UCSD-AML1 (cell line): ENCODE results near the gene LRRC74B.
"Not testable (repeated sequence)": the region's sequence is repeated elsewhere in the genome, so short reads cannot be mapped to it uniquely, and the experiment has no call there.

Experiments used
- DNase-seq: peaks from one replicate; lab custom pipeline; 2025; ENCODE audit not compliant: unreplicated experiment; lab: John Stamatoyannopoulos, UW

LRRC74B gene

DNA sequence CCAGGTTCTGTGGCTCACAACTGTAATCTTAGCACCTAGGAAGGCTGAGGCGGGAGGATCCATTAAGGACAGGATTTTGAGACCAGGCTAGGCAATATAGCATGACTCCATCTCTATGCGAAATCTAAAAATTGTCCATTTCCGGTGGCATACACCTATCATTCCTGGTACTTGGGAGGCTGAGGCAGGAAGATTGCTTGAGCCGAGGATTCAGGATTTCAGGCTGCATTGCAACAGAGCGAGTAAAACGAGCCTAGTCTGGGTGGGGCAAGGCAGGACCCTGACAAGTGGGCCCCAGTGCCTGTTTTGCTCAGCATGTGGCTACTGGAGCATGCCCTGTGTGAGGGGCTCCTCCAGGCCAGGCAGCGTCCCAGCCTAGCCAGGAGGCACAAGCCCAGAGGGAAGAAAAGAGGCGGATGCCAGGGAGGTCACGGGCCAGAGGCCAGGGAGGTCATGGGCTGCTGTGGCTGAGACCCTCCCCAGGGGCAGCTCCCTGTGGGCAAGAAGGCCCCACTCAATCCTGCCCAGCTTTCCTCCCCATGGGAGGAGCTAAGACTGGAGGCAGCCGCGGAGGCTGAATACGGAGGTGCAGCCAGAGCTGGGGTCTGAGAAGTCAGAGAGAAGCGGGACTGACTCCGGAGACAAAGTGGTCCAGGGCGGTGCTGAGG, 8.4 kb downstream of the LRRC74B start:
- no peak for DNase-seq

DNA sequence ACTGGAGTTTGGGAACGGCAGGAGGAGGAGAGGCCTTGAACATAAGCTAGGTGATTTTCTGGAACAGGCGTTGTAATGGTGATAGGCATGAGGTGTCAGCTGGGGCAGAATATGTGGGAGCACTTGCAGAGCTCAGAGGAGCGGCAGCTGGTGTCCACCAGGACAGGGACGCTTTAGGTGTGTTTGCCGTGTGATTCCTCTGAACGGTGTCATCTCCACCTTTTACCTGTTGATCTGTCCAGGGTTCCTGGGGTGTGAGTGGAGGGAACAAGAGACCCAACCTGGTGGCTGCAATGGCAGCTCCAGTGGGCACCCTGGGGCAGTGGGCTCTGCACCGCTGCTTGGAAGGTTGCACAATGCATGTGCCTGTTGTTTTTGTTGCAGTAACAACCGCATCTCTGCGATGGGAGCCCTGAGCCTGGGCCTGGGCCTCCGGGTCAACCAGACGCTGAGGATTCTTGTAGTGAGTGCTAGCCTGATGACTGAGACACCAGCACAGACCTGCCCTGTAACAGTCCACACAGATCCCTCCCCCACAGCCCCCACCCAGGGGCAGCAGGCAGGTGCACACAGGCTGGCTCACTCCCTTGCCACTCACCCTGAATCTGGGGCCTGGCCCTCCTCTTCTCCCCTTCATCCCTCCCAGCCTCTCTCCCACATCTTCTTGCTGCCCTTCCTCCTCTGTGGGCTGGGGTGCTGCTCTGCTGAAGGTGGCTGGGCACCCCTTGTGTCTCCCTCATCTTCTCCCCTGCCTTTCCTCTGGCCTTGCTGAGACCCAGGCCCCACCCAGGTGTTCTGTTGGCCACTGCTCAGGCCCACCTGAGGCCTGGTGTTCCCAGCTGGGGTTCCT, 9.2 kb downstream of the LRRC74B start:
- no peak for DNase-seq

DNA sequence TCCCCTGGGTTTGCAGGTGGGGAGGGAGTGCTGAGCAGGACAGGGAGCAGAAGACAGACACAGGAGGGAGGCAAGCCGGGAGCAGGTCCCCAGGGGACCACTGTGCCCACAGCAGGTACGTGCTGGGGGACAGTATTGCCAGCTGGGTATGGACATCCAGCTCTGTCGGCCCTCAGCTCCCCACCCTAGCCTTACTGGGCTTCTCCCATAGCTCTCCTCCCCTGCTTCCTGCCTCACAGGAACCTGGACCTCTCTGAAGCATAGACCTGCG, 9.8 kb downstream of the LRRC74B start:
- DNase-seq, result no peak

DNA sequence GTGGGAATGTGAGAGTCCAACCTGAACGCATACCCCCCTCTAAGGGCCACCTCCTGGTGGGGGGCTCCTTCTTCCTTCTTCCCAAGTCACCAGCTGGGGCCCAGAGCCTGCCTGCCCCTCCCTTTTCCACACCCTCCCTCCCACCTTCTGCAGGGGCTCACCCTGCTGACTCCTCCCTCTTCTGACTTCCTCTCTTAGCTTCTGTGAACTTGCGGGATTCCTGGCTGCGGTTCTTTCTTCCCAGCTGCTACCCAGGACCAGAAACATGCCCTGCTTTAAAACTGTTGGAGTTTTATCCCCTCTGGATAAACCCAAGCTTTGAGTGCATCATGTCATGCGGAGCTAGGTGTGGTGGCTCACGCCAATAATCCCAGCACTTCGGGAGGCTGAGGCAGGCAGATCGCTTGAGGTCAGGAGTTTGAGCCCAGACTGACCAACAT, 10.2 kb downstream of the LRRC74B start:
- DNase-seq, result peak; percentile 35

DNA sequence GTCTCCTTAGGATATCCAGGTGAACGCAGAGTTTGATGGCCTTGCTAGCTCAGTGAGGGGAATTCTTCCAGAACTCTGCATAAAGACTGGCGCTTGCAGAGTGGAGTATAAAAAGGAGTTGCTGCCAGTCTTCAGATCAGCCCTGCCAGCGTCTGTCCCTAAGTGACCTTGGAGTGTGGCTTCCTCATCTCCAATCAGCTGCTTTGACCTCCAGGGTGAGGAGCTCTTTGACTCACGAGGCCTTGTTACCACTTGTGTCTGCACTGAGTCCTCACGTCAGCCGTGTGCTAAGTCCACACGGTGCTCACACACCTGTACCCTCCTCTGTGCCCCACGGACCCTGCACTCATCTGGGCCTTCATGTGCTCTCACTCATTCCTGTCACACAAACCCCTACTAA, 14.6 kb downstream of the LRRC74B start:
- DNase-seq, result not testable (repeated sequence)

DNA sequence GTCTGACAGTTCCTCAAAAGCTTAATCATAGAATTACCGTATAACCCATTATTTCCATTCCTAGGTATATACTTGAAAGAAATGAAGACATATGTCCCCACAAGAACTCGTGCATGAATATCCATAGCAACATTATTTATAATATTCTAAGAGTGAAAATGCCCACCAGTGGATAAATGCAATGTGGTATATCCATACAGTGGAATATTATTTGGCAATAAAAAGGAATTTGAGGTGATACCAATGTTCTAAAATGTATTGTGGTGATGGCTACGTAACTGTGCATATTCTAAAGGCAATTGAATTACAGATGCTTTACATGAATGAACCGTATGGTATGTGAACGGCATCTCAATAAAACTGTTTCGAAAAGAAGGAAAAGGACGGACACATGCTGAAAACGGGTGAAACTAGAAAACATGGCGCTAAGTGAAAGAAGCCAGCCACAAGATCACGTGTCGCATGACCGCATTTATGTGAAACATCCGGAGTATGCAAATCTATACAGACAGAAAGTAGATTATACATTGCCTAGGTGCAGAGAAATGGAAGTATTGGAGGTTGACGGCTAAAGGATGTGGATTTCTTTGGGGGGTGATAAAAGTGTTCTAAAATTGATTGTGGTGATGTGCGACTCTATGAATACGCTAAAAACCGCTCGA, 16.0 kb downstream of the LRRC74B start:
- DNase-seq, result not testable (repeated sequence)

DNA sequence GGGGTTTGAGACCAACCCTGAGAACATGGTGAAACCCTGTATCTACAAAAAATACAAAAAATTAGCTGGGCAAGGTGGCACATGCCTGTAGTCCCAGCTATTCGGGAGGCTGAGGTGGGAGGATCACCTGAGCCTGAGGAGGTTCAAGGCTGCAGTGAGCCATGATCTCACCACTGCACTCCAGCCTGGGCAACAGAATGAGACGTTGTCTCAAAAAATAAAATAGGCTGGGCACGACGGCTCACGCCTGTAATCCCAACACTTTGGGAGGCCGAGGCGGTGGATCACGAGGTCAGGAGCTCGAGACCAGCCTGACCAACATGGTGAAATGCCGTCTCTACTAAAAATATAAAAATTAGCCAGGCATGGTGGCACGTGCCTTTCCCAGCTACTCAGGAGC, 18.7 kb downstream of the LRRC74B start:
- not testable (repeated sequence) for DNase-seq

DNA sequence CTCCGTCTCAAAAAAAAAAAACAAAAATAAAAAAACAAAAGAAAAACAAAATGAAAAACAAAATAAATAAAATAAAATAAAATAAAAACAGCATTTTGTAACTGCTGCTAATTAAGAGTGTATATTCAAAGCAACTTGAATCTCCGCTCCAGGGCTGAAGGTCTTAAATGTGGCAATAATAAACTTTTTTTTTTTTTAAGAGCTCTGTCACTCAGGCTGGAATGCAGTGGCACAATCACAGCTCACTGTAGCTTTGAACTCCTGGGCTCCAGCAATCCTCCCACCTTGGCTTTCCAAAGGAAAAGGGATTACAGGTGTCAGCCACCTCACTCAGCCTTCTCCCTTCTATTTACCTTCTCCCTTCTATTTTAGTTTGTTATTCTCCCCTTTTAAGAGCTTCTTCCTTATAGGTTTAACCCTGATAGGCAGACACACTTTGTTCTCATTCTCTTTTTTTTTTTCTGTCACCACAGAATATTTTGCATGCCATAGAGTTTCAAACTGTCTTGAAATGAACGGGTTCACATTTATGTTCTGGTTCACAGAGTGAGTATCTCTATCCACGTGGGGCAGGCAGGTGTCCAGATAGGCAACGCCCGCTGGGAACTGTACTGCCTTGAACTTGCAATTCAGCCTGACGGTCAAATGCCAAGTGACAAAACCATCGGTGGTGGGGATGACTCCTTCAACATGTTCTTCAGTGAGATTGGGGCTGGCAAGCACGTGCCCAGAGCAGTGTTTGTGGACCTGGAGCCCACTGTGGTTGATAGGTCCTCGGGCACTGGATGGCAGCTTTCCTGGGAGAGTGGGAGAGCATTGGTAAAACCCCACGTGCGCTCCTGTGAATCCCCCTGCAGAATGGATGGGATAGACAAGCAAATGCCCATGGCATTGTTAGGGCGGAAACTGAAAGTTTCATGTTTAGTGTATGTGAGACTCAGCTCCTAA, 19.4 kb downstream of the LRRC74B start:
- DNase-seq, result no peak

DNA sequence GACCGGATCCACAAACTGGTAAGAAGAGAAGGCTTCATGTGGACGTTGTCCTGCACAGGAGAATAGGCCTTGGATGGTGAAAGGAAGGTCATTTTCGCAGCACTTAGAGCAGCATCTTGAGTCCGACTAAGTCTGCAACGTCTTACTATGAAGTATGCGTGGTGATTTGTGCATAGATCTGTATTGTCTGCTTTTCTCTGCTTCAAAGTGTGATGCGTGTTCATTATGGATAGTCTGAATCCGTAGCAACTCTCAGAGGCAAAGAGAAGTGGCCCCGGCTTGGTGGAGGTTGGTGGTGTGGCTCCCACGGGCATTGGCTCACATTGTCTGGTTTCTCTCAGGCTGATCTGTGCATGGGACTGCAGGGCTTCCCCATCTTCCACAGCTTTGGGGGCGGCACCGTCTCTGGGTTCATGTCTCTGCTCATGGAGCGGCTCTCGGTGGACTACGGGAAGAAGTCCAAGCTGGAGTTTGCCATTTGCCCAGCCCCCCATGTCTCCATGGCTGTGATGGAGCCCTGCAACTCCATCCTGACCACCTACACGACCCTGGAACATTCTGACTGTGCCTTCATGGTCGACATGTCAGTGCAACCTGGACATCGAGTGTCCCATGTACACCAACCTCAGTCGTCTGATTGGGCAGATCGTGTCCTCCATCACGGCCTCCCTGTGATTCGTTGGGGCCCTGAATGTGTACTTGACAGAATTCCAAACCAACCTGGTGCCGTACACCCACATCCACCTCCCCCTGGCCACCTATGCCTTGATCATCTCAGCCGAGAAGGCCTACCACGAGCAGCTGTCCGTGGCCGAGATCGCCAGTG, 21.5 kb downstream of the LRRC74B start:
- DNase-seq, result no peak

DNA sequence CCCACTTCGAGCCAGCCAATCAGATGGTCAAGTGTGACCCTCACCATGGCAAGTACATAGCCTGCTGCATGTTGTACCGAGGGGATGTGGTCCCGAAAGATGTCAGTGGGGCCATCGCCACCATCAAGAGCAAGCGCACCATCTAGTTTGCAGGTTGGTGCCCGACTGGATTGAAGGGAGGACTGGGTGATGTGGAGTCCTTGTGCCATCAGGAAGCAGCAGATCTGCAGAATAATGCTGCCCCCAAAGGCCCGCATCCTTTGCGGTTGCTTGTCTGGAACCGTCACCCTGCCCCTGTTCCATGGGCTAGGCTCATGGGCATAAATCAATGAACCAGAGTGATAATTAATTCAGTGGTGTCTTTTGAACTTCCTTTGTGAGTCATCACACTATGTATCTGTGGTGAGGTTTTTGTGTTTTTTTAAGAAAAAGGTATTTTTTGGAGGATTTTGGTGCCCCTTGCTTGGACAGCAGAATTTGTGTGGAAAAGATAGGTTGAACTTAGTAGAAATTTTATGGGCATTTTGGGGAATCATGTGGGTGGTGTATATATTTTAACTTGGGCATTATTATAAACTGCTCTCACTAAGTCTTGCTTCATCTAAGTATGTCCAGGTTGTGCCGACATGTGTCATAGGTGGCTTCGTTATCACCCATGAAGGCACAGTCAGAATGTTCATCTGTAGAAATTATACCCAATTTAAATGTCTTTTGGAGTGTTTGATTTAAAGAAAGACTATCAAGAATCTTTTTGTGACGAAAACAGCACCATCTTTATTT, 22.3 kb downstream of the LRRC74B start:
- DNase-seq, result no peak

DNA sequence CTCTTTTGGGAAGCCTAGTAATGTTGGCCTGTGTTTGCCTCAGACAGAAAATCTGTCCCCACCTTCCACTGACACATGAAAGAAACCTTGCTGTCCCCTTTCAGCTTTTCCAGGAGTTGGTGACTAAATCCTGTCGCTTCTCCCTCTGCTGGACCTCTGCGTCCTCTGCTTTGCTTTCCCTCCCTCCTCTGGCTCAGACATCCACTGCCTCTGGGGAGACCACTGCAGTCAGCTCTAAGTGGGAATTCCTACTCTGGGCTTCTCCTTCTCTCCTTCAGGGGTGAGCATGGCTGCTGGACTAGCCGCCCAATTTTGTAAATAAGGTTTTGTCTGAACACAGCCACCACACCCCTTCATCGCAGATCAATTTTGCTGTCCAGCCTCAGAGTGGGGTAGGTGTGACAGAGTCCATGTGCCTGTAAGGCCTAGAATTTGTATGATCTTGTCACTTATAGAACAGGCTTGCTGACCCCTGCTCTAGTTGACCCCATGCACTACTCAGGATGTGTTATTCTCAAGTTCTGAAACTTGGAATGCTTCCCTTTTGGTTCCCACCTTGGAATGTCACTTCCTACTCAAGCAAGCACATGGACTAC, 23.0 kb downstream of the LRRC74B start:
- no peak for DNase-seq

DNA sequence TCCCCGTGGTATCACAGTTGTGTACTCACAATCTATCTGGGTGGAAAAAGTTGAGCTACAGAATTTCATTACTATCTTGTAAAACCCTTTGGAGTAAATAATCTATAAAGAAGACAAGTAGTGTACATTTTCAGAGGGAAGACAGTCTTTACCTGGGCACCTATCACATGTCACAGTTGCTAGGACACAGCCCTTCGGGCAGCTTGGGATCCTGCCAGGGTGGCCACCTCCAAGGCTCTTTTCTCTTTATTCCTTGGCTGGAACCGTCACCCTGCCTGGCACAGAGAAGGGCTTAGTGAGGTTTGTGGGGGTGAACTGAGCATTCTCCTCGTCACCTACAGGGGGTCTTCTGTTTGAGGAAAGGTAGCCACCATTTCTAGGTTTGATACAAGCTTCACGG, 23.6 kb downstream of the LRRC74B start:
- DNase-seq, result no peak

DNA sequence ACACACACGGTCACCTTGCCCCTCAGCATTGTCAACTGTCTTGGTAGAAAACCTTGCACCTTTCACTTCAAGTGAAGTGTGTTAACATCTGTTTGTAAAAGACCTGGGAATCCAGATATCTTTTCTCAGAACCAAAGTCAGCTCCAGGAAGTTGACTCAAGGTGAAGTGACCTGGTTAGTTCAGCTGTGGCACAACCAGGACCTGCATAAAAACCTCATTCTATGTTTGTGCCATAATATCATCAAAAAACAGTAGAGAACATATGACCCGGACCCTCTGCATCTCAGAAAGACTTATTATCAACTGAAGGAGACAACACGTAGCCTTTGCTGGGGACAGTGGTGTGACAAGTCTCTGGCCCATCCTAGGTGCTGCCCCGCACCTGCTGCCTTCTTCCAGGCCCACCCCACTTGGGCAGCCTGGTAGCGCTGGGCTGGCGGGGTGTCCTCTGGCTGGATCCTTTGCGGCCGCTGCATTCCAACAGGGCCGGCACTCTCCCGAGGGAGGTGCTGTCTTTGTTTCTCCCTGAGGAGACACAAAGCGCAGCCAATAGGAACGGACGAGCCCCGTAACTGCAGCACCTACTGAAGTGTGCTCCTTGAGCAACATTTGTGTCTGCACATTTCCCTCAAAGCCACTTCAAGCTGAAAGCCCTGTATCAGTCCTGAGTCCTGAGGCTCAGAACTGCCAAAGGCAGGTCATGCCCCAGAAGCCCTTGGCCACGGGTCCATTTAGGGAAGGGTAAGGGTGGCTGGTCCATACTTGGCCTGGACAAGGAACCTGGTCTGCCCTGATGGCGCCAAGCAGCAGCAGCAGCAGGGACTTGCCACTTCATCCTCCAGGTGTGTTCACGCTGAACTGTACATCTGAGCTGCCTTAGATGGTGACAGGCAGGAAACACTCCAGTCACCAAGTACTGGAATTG, 25.2 kb downstream of the LRRC74B start:
- DNase-seq, result no peak

DNA sequence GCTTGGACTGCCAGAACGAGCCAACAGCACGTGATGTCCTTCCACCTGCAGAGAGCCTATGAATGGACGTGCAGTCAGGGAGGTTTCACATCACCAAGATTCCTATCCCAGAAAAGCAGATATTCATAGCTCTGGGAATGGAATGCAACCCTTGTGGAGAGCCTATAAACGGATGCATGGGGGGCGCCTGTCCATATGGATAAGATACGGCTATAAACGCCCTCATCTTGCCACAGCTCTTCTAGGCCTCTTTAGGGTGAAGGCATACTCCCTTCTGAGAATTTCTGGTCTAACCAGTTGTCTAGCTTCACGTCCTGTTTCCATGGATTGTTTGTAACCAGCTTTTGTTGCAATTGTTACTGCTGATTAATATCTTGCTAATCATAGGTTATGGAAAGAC, 26.1 kb downstream of the LRRC74B start:
- not testable (repeated sequence) for DNase-seq

DNA sequence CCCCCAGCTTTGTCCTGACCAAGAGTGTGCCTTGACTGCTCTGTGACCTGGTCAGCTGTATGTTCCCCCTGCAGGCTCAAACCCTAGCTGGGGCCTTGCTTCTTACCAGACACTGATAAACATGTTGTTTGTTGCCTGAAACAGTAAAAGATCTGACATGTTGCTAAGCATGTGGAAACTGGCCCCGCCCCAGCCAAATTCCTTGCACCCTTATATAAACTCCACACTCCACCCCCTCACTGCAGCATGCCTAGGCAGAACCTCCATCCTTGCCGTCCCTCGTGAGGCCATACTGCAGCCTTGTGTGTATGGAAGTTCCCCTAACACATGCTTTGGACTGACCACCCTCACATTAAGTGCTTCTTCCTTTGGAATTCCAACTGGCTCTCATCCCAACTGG, 27.3 kb downstream of the LRRC74B start:
- DNase-seq, result no peak

DNA sequence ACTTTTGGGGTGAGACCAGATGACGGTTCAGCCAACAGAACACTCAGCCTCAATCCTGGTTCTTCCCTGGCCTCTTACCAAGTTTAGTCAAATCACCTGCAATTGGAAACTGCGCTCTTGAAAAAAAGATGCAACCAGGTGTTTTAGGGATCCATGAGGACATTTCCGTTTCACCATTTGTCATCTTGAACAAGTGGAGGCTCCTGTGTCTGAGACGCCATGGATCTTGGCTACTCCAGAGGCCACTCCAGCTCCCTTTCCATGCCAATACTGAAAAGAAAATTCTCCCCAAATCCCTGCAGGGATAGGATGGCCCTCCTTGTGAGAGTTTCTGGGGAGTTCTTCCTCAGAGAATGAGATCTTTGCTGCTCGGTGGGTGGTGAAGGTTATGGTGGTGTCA, 27.7 kb downstream of the LRRC74B start:
- no peak for DNase-seq

DNA sequence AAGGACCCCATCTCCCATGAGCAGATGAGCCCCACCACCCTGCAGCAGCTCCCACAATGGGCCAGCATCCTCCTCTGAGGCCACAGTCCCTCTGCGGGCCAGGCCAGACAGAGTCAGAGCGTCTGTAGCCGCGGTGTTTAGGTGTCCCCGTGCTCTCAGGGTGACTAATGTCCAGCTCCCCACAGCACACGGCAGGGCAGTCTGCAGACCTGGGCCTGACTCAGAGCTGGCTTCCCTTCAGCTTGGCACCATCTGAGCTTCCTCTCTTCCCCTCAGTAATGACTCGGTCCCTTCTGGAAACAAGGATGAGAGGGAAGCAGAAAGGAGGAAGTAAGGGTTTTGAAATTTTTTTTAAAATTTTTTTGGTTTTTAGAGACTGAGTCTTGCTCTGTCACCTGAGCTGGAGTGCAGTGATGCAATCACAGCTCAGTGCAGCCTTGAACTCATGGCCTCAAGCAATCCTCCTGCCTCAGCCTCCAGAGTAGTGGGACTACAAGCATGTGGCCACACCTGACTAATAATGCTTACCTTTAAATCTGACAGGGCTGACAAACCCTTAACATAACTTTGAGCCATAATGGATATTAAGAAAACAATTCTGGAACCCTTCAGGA, 28.5 kb downstream of the LRRC74B start:
- no peak for DNase-seq
